Hippocampal formation (tissue), 2 donors: ENCODE results near the gene LGALS7B.
"Not testable (repeated sequence)": the region's sequence is repeated elsewhere in the genome, so short reads cannot be mapped to it uniquely, and the experiment has no call there.

Experiments
- DNase-seq, 2 donors: peaks; one replicate each; lab custom pipeline; 2025; lab: John Stamatoyannopoulos, UW

Gene LGALS7B

DNA sequence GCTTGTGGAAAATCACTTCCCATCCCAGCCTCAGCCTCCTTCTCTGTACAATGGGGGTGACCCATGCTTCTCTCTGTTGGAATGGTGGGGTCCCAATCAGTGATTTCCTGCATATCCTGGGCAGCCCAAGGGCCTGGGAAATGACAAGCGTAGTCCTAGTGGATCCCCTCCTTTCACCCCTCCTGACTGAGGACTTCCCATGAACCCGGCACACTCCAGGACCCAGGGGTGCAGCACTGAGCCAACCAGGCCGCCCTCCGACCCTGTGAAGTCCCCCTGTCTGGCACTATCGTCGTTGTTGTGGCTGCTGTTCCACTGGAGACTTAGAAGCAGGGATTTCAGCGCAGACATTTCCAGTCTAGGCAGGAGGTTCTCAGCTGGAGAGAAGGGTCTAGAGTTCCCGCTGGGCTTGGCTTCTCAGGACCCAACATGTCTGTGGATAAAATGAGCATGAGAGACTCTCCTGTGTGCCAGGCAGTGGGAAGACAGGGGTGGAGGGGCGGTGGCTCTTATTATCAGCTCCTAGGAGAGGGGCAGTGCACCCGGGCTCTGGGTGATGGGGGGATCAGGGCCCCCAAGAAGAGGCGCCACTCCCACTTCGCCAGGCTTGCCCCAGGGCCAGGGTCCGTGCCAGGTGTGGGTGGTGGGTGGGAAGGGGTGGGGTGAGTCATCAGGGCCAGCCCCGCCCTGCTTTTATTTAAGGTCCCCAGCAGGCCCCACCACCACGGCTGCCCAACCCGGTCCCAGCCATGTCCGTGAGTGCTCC lies at the start of gene LGALS7B:
TSS of gene LGALS7B (plus strand) at position 723 of the 766 bp plus-strand sequence. CDS start at position 750, 27 bp downstream.
- DNase-seq: no peak

DNA sequence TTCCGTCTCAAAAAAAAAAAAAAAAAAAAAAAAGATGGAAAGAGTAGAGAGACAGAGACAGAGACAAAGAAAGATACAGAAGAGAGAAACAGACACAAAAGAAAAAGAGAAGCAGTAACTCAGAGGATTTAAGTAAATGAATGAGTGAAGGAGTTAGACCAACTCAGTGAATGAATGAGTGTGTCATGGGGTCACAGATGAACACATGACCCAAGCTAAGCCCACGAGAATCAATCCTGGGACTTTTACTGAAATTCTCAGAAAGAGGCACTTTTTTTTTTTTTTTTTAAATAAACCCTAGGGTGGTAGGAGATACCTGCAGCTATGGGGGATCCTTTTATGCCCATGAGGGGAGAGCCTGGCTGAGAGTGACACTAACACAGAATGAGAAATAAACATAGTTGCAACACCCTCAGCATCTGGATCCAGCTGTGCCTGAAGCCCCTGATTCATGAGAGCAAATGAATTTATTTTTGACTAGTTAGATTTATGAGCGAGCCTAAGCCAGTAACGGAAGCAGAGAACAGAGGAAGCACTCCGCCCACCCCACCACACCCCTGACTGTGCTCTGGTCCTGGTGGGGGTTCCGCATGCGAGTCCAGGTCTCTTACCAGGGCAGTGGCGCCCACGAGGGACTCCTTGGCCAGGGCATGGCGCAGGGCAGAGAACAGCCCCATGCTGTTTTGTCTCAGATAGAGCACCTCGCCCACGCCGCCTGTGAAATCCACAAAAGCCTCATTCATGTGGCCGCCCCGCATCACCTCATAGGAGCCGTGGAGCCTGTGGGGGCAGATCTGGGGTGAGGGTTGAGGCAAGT lies 49.4 kb upstream of the LGALS7B start:
- DNase-seq: no peak

DNA sequence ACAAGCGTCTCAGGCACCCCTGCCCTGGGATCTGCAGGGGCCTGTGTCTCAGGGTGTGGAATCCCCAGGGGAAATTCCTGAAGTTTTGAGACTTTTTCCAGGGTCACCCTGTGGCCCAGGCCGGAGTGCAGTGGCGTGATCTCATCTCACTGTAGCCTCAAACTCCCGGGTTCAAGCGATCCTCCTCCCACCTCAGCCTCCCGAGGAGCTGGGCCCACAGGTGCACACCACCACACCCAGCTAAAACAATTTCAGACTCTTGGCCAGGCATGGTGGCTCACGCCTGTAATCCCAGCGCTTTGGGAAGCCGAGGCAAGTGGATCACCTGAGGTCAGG lies 48.8 kb upstream of the LGALS7B start:
- DNase-seq: no peak

DNA sequence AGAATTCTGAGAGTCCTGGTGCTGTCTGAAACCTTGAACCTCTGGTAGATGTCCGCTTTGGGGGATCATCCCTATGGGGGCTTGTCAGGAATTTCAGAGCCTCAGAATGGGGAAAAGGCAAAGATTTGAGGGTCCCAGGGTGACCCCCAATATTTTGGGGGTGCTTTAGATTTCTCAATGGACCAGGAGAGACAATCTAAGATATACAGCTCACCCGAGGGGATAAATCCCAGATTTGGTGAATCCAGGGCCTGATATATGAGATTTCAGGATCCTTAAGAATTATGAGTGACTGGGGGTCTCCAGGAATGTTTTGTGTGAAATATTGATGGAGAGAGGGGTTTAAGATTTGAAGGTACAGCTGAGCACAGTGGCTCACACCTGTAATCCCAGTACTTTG lies 48.1 kb upstream of the LGALS7B start:
- no peak for DNase-seq

DNA sequence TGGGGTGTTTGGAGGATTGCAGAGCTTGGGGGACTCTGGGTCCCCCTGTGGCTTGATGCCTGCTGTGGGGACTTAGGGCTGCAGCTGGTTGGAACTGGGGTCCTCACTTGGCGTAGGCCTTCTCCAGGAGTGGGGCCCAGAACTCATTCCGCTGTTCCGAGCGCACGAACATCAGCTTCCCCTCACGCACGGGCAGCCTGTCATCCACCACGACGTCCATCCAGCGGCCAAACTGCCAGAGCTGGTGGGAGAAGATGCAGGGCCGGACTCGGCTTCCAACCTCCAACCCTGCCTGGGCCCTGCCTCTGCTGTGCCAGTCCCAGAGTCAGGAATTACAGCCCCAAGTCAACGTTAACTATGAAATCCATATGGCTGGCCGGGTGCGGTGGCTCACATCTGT lies 47.3 kb upstream of the LGALS7B start:
- no peak for DNase-seq

DNA sequence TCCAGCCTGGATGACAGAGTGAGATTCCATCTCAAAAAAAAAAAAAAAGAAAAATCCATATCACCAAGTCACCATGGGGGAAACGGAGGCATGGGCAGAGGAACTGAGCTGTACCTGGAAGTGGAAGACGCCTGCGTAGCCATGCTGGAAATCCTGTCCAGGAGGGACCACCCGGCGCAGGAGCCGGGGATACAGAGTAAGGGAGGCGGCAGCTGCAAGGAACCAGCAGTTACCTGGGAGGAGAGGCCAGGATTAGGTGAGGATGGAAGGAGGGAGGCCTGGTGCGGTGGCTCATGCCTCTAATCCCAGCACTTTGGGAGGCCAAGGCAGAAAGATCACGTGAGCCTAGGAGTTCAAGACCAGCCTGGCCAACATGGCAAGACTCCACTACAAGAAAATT lies 46.7 kb upstream of the LGALS7B start:
- no peak for DNase-seq

DNA sequence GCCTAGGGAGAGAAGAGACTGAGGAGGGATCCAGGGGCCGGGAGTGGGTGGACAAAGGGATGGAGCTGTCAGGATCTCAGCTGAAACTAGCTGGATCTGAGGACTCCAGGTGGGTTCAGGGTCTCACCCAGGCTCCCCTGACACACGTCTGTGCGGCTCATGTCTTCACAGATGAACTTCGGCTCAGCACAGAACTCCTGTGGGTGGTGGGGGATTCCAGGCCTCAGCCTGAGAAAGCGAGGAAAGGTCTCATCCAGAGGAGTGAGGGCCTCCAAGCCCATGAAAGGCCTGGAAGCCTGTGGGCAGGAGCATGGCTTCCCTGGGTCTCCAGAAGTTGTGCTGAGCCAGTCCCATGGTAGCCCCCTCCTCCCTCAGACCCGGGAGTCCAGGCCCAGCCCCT lies 46.1 kb upstream of the LGALS7B start:
- no peak for DNase-seq

DNA sequence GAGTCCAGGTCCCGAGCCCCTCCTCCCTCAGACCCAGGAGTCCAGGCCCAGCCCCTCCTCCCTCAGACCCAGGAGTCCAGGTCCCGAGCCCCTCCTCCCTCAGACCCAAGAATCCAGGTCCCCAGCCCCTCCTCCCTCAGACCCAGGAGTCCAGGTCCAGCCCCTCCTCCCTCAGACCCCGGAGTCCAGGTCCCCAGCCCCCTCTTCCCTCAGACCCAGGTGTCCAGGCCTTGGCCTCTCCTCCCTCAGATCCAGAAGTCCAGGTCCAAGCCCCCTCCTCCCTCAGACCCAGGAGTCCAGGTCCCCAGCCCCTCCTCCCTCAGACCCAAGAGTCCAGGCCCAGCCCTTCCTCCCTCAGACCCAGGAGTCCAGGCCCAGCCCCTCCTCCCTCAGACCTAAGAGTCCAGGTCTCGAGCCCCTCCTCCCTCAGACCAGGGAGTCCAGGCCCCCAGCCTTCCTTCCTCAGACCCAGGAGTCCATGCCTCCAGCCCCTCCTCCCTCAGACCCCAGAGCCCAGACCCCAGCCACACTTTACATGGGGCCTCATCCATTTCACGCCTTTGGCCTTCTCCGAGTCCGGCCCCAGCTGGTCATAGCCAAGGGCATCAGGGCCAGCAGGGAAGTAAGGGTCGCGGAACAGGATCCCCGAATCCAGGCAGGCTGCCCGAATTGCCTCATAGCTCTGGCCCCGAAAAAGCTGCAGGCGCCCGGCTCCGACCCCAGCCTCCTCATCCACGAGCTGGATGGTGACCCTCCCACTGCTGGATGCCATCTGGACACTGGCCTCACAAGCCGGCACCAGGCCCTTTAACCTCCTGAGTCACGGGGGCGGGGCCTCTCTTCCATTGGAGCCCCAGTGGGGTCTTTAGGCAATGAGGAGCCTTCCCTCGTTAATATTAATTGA lies 45.4 kb upstream of the LGALS7B start:
- DNase-seq: no peak

DNA sequence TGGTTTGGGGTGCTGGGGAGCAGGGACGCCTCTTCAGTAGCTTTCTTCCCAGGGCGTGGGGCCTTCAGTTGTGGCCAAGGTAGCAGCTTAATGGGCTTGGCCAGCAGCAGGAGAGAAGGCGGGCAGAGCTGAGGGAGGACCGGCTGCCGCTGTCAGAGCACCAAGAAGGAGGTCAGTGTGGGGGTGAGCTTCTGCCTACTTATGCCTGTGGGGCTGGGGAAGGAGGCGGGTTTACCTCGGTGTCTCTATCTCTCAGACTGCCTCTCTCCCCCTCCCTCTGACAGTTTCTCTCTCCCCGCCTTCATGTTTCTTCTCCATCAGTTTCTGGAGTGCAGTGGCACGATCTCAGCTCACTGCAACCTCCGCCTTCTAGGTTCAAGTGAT lies 44.7 kb upstream of the LGALS7B start, which contains the start of gene CAPN12:
TSS of gene CAPN12 (minus strand) at position 177 of the 384 bp plus-strand sequence. CDS start 309 bp downstream, outside the sequence.
- no peak for DNase-seq

DNA sequence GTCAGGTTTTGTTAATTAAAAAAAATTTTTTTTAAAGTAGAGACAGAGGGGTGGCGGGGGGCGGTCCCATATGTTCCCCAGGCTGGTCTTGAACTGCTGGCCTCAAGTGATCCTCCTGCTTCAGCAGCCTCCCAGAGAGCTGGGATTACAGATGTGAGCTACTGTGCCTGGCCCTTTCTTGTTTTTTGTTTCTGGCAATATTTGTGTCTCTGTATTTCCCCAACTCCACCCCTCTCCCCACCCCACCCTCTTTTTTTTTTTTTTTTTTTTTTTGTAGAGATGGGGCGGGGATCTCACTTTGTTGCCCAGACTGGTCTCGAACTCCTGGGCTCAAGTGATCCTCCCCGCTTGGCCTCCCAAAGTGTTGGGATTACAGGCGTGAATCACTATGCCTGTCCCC lies 44.1 kb upstream of the LGALS7B start:
- DNase-seq: no peak

DNA sequence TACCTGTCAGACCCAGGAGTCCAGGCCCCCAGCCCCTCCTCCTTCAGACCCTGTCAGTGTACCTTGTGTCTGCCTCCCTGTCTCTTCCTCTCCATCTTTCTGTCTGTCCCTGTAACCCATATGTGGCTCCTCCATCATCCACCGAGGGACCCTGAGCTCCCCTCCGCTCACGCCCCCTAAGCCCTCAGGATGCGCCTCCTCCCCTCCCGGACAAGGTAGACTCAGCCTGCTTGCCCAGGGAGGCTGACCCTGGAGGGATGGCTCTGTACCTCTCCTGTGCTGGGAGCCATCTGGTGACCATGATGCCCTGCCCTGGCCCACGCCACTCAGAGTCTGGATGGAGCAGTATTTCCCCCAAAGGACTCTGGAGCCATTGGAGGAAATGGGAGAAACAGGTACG lies 43.7 kb upstream of the LGALS7B start:
- DNase-seq: no peak

DNA sequence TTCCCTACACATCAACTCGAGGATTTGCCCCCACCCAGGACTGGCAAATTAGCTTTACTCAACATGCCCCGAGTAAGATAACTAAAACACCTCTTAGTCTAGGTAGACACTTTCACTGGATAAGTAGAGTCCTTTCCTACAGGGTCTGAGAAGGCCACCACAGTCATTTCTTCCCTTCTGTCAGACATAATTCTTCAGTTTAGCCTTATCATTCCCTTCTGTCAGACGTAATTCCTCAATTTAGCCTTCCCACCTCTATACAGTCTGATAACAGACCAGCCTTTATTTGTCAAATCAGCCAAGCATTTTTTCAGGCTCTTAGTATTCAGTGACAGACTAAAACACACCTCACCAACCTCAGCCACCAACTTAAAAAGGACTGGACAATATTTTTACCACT lies 35.2 kb upstream of the LGALS7B start:
- DNase-seq: not testable (repeated sequence)

DNA sequence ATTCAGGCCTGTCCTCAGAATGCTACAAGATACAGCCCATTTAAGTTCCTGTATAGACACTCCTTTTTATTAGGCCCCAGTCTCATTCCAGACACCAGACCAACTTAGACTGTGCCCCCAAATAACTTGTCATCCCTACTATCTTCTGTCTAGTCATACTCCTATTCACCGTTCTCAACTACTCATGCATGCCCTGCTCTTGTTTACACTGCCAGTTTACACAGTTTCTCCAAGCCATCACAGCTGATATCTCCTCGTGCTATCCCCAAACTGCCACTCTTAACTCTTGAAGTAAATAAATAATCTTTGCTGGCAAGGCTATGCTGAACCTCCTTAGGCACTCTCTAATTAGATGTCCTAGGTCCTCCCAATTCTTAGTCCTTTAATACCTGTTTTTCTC lies 34.8 kb upstream of the LGALS7B start:
- not testable (repeated sequence) for DNase-seq

DNA sequence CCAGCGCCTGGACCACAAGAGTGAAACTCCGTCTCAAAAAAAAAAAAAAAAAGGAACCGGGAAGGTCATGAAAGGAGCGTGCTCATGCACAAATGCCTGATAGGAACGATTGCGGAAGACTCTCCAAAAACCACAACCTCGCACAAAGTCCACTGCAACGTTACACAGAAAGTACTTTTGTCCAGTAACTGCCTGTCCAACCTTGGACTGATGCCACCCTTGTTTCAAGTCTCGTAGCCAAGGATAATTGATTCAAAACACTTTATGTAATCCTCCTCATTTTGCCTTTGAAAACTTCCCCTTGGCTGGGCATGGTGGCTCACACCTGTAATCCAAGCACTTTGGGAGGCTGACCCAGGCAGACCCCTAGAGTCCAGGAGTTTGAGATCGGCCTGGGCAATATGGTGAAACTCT lies 29.4 kb upstream of the LGALS7B start:
- no peak for DNase-seq

DNA sequence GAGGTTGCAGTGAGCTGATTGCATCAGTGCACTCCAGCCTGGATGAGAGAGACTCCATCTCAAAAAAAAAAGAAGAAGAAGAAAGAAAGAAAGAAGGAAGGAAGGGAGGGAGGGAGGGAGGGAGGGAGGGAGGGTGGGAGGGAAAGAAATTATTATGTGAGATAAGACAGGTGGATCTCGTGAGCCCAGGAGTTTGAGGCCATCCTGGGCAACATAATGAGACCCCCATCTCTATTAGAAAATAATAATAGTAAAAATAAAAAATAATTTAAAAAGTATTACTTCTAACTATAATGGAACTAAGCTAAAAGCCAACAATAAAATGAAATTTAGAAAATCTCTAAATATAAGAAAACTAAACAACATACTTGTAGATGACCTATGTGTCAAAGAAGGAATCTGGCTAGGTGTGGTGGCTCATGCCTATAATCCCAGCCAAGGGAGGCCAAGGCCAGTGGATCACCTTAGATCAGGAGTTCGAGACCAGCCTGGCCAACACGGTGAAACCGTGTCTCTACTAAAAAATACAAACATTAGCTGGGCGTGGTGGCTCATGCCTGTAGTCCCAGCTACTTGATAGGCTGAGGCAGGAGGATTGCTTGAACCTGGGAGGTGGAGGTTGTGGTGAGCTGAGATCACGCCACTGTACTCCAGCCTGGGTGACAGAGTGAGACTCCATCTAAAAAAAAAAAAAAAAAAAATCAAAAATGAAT lies 28.0 kb upstream of the LGALS7B start:
- DNase-seq: not testable (repeated sequence)

DNA sequence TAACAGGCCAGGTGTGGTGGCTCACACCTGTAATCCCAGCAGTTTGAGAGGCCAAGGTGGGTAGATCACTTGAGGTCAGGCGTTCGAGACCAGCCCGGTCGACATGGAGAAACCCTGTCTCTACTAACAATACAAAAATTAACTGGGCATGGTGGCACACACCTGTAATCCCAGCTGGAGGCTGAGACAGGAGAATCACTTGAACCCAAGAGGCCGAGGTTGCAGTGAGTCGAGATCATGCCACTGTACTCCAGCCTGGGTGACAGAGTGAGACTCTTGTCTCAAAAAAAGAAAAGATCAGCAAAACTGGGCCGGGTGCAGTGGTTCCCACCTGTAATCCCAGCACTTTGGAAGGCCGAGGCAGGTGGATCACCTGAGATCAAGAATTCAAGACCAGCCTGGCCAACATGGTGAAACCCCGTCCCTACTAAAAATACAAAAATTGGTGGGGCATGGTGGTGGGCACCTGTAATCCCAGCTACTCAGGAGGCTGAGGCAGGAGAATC lies 27.1 kb upstream of the LGALS7B start:
- DNase-seq: not testable (repeated sequence)

DNA sequence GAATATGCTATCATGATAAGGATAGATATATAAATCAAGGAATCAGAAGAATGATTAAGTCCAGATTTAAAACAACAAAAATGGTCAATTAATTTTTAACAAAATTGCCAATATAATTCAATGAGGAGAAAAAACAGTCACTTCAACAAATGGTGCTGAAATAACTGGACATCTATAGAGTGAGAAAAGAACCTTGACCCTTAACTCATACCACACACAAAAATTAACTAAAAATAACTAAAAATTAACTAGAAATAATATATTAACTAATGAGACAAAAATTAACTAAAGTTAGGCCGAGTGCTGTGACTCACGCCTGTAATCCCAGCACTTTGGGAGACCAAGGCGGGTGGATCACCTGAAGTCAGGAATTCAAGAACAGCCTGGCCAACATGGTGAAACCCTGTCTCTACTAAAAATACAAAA lies 25.2 kb upstream of the LGALS7B start:
- no peak for DNase-seq

DNA sequence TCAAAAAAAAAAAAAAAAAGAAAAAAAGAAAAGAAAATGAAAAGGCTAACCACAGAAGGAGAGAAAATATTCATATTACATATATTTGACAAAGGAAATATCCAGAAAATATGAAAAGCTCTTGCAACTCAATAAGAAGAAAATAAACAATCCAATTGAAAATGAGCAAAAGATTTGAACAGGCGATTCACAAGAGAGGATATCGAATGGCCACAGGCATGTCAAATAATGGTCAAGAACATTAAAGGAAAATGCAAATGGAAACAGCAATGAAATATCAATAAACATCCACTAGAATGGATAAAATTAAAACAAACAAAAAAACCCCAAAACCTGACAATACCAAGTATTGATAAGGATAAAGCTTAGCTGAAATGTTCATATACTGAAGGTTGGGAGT lies 23.8 kb upstream of the LGALS7B start:
- DNase-seq: no peak

DNA sequence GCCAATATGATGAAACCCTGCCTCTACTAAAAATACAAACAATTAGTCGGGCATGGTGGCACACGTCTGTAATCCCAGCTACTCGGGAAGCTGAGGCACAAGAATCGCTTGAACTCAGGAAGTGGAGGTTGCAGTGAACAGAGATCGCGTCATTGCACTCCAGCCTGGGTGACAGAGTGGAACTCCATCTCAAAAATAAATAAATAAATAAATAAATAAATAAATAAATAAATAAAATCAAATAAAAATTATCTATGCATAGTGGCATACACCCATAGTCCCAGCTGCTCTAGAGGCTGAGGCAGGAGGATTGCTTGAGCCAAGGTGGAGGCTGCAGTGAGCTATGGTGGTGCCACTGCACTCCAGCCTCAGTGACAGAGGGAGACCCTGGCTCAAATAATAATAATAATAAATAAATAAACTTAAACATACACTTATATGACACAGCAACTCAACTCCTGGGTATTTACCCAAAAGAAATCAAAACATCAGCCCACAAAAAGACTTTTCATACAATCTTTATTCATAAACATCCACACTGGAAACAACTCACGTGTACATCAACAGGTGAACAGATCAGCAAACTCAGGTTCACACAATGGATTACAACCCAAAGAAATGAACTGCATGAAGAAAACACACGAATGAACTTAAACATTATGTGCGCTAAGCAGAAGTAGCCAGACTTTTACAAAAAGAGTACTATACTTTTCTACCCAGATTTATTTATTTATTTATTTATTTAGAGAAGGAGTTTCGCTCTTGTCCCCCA lies 22.5 kb upstream of the LGALS7B start:
- DNase-seq: no peak

DNA sequence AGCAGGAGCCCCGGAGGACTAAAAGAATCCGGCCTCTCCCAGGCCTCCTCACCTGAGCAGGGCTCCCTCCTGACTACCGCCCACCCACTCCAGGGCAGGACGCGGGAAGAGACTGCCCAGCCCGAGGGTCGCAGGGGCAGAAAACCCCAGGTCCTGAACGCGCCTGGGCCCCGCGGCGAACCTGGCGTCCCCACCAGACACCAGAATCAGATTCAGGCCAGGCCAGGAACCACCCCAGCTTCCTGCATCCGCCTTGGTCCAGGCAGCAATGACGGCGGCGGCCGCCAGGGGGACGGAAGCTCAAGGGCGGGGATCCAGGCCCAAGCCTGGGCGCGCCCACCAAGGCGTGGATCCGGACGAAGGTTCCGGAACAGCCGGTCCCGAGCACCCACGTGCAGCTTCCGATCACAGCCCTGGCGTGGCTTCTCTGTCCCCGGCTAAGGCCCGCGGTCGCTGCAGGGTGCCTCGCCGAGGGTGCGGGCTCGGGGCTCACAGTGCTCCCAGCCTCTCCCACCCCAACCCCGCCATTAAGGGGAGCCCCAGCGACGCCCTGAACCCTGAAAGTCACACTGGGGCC lies 19.3 kb upstream of the LGALS7B start:
- peak; percentile 15 to 21 for DNase-seq
